Stimulated activated CD4-positive, alpha-beta T cell treated with anti-CD3 and anti-CD28 coated beads, Interleukin-4, amount 100 ng/mL, for 48 hours (primary cell): Measurements from ENCODE around the gene GALNTL6.
"Not testable (repeated sequence)": the region's sequence is repeated elsewhere in the genome, so short reads cannot be mapped to it uniquely, and the experiment has no call there.

ENCODE experiments used
- DNase-seq, 2 donors: peaks; one replicate each; pipeline ENCODE4 v3.0.0-alpha.2; 2020; ENCODE audit warnings: low read depth in 2 of 2

Gene GALNTL6

DNA sequence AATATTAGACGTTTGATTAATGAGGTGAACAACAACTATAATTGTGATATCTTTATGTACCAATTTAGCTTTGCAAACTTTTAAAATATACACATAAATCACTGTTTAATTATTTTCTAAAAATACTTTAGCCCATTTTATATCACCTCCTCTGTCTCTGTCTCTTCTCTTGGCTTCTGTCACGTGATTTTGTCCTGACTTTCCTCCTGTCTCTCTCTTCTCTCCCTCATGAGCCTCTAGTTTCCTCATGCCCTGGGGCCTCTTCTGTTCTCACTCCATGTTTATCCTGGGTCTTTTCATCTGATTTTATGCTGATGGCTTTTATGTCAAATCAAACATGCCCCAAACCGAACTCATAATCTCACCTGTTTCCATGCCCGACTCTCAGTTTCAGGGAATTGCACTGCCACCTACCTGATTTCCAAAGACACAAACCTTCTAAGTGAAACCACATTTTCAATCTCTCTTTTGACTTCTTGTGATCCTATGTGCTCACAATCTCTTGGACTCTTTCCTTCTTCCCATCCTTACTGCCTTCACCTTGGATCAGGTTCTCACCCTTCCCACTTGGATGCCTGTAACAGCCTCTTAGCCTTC lies 1052.4 kb downstream of the GALNTL6 start:
- no peak for DNase-seq

DNA sequence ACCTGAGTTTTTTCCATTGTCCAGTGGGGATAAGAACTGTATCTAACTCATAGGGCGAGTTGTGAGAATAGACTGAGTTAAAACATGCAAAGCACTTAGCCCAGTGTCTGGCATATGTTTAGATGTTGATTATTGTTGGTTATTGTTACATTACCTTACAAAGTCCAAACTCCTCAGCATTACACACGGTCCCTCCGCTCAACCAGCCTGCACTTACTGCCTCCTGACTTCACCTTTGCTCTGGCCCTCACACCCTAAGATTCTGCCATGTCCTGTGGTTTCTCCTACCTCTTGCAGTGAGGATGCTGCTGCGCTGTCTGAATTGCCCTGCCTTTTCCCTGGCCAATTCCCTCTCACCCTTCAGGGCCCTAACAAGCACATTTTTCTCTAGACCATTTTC lies 1053.2 kb downstream of the GALNTL6 start:
- DNase-seq: no peak

DNA sequence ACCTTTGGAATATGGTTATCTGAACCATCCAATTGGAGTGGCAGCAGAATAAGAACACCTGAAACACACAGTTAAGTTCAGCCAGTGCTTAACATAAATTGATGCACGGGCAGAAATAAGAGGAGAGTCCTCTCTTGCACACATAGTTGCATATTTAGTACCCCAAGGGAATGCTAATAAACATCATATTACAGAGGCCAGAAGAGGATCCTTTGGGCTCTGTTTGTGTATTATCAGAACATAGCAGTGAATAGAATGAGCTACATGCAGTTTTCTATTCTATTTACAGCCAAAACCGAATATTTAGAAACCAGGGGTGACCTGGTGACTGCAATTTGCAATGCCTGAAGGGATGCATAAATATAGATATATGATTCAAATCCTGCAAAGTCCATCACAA lies 1054.6 kb downstream of the GALNTL6 start:
- DNase-seq: no peak

DNA sequence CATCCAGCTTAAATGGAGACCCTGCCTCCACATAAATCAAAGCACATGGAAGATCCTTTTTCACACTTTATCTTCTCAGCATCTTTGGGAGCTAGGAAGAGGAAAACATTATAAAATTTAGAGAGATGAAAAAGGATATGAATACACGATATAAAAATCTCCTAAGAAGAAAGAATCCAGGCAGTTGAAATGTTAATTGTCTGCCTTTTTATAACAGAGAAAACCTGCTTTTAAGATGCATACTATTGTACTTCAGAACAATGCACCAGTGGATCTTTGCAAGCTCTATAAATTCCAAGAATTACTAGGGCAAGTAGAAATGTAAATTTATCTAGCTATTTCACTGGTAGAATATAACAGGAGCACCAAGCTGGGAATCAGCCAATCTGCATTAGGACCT lies 1055.1 kb downstream of the GALNTL6 start:
- DNase-seq: no peak

DNA sequence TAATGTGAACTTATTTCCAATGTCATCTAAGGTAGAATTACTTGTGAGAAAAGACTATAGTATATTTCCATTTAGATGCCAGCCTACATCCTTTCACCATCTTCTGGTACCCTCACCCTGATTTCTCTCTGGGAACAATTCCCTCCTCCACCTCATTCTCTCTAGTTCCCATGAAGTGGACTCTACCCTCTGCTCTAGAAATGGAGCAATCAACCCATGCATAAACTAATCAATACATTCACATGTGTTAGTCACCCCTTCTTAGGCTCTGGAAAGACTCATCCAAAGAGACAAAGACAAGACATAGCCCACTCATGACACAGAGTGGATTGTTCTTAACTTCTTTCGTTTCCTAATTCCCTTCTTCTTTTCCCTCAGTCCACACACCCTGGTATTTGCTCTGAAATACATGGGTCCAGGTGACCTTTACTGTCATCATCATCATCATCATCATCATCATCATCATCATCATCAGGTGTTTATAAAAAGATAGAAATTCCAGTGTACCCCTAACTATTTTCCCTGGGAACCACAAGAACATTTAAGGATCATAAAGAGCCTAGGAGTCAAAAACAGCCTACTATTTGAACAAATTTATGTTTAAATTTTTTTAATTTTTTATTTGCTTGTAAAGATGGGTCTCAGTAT lies 1056.5 kb downstream of the GALNTL6 start:
- DNase-seq: no peak

DNA sequence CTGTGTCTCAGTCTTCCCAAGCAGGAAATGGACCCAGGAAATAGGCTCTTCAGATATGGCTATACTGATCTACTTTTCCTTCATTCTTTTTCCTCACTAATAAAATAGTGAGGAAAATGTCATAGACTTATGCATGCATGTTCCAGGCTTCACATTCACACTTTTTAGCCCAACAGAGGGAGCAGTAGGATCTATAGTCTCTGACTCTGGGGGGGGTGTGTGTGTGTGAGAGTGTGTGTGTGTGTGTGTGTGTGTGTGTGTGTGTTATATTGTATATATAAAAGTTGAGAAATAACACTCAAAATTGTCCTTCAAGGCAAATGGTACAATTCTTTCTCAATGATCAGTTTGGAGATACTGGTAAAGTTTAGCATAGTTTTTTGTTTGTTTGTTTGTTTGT lies 1058.2 kb downstream of the GALNTL6 start:
- DNase-seq: no peak

DNA sequence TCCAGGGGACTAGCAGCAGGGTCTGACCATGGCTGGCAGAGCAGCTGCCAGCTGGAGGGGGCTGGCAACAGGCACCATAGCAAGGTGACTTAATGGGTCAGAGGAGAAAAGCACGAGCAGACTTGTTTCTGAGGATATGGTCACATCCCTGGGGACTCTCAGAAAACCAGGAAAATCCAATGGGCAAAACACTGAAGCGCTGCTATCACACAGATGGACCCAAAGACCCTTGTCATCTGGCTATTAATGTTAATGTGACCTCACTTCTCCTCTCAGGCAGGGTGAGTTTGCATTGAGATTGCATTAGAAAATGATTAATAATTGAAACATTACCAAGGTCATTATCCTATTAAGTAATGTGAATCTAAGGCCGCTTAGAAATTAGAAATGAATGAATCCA lies 1061.7 kb downstream of the GALNTL6 start:
- no peak for DNase-seq

DNA sequence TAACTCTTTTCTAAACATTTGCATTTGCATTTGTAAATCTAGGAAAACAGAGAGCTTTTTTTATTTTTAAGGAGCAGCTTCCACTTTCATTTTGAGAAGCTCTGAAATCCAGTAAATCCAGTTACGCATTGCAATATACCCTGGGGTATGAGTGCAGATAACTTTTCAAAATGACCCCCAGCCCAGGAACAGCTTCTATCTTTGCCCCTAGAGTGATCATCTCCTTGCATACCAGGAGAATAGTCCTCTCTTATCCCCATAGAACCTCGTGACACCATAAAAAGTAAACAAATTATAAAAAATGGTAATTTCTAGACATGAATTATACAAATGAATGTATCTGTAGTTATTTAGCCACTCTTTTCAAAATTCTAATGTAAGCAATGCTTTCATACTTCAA lies 1063.2 kb downstream of the GALNTL6 start:
- DNase-seq: no peak

DNA sequence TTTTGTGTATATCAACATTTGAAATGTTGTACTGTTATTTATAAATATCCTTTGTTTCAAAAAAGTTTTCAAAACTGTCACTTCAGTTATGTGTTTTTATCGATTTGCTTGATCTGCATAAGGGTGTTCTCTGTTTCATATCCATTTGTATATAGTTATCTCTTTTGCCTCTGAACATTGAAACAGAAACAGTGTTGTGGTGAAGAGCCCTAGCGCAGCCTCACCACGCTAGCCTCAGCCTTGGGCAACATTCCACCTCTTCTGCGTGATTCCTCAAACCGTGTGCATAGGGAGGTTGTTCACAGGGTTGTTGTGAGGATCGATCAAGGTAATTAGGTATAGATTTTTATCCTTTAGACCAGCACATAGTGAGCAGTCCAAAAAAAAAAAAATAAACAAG lies 1068.4 kb downstream of the GALNTL6 start:
- no peak for DNase-seq

DNA sequence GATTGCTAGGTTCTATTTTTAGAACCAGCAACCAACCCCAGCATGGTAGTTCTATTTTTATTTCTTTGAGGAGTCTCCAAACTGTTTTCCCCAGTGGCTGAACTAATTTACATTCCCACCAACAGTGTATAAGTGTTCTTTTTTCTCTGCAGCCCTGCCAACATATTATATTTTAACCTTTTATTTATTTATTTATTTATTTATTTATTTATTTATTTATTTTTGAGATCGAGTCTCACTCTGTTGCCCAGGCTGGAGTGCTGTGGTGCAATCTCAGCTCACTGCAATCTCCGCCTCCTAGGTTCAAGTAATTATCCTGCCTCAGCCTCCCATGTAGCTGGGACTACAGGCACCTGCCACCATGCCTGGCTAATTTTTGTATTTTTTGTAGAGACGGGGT lies 1074.2 kb downstream of the GALNTL6 start:
- not testable (repeated sequence) for DNase-seq

DNA sequence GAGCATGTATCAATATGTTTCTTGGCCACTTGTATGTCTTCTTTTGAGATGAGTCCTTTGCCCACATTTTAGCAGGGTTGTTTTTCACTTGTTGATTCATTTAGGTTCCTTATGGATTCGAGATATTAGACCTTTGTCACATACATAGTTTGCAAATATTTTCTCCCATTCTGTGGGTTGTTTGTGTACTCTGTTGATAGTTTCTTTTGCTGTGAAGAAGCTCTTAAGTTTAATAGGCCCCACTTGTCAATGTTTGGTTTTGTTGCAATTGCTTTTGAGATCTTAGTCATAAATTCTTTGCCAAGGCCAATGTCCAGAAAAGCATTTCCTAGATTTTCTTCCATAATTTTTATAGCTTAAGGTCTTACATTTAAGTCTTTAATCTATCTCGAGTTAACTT lies 1074.8 kb downstream of the GALNTL6 start:
- no peak for DNase-seq

DNA sequence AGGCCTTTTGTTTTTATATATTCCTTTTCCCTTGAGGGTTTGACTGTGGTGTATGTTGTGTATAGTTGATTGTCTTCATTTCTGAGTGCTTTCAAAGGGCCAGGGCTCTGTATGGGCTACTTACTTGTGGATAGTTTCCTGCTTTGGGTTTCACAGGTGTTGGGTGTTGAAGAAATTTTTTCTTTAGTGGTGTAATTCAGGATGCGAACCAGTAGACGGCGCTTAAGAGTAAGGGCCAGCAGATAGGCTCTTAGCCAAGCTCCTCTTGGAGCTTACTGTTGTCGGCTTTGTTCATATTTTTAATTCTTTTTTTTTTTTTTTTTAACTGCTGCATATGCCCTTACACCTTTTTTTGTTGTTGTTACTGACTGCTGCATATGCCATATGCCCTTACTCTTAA lies 1079.1 kb downstream of the GALNTL6 start:
- peak in 1 of 2 donors; percentile 0 for DNase-seq

DNA sequence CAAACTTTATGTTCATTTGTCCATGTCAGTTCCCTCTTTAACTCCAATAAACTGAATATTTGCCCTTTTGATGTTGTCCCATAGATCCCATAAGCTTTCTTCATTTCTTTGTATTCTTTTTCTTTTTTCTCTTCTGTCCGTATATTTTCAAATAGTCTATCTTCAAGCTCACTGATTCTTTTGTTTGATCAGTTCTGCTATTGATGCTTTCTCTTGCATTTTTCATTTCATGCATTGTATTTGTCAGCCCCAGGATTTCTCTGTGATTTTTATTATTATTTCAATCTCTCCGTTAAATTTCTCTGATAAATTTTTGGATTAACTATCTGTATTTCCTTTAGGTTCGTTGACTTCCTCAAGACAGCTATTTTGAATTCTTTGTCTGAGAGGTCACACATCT lies 1082.5 kb downstream of the GALNTL6 start:
- no peak for DNase-seq

DNA sequence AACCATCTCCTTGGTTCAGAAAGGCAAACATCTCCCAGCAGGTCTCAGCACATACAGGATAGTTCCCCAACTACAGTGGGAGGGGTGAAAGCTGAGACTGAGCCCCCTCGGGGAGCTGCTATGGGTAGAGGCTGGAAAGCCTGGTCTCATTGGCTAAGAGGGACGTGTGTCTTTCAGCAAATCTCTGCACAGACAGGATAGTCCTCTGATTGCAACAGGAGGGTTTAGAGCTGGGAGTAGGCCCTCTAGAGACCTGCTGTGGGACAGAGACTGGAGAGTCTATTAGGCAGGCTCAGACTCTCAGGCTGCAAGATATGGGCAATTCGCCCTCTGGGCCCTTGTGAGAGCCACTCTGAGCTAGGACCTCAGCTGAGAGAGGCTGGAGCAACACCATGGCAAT lies 1083.8 kb downstream of the GALNTL6 start:
- DNase-seq: no peak

DNA sequence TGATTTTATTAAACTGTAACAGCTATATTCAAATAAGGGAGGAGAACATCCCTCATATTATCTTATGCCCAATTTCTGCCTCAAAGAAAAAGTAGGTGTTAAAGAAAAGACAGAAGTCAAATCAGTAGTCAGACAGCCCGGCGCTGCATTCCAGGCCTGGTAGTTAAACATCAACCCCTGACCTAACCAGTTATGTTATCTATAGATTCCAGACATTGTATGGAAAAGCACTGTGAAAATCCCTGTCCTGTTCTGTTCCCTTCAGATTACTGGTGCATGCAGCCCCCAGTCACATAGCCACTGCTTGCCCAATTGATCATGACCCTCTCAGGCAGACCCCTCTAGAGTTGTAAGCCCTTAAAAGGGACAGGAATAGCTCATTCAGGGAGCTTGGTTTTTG lies 1085.5 kb downstream of the GALNTL6 start:
- no peak for DNase-seq

DNA sequence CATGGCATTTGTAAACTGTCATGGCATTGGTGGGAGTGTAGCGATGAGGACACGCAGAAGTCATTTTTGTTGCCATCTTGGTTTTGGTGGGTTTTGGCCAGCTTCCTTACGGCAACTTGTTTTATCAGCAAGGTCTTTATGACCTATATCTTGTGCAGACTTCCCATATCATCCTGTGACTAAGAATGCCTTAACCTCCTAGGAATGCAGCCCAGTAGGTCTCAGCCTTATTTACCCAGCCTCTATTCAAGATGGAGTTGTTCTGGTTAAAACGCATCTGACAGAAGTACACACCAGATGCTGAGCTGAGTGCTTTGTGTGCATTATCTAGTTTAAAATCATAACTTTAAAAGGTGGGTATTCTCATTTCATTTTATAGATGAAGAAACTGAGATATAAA lies 1086.7 kb downstream of the GALNTL6 start:
- DNase-seq: no peak

DNA sequence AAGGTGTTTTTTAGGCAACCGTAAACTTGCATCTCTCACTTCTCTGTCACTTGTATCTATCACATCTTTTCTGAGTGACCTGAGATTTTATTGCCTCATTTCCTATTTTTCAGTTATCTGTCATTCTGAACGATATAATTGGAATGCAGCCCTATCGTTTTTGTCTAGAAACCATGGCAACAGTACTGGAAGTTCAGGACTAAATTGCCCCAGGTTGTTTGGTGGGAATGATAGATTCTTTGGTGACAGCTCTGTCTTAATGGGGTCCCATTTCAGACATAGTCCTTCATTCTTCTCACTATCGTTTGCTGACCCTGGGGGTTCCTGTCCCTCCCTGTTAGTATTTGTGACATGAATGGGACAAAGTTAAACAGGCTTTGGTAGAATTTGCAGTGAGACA lies 1087.7 kb downstream of the GALNTL6 start:
- no peak for DNase-seq

DNA sequence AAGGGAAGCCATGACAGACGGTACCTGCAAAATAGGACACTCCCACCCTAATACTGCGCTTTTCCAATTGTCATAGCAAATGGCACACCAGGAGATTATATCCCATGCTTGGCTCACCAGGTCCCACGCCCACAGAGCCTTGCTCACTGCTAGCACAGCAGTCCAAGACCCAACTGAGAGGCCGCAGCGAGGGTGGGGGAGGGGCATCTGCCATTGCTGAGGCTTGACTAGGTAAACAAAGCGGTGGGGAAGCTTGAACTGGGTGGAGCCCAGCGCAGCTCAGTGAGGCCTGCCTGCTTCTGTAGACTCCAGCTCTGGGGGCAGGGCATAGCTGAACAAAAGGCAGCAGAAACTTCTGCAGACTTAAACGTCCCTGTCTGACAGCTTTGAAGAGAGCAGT lies 1099.3 kb downstream of the GALNTL6 start:
- not testable (repeated sequence) for DNase-seq

DNA sequence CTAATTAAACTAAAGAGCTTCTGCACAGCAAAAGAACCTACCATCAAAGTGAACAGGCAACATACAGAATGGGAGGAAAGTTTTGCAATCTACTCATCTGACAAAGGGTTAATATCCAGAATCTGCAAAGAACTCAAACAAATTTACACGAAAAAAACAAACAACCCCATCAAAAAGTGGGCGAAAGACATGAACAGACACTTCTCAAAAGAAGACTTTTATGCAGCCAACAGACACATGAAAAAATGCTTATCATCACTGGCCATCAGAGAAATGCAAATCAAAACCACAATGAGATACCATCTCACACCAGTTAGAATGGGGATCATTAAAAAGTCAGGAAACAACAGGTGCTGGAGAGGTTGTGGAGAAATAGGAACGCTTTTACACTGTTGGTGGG lies 1104.2 kb downstream of the GALNTL6 start:
- DNase-seq: not testable (repeated sequence)

DNA sequence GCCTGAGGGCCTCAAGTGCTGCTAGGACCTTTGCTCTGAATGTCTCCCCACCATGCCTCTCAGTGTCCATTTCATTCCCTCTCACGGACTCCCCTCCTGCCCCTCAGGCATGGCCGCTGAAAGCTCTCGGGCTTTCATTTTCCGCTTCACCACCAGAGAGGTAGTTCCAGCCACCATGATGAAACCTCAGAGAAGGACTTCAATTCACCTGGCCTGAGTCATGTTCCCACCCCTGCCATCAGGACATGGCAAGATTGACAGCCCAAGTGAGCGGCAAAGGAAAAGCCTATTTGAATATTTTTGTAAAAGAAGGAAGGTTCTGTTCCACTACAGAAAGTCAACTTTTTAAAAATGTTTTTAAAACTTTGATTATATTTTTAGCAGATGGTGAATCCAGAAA lies 1106.1 kb downstream of the GALNTL6 start:
- DNase-seq: no peak

DNA sequence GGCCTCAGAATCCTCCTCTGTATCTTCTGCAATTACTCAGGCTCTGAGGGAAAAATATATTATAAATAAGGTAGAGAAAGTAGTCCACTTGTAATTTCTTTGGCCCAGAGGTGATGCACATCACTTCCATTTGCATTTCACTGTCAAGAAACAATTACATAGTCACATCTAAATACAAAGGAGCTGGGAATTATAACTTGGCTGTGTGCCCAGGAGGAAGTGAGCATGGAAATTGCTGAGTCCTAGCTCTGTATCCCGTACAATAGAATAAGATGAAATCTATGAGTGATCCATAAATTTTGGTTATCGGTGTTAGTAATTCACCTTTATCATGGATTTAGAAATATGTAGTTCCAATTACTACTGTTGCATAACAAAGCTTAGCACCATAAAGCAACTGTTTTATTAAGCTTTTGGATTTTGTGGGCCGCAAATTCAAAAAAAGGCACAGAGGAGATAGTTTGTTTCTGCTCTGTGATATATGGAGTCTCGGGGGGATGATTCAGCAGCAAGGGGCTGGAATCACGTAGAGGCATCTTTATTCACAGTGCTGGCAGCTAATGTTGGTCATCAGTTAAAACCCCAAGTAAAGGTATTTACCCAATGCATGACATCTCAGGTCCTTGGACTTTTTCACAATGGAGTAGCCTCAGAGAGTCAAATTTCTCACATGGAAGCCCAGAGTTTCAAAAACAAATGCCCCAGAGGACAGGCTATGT lies 1114.1 kb downstream of the GALNTL6 start:
- no peak for DNase-seq

DNA sequence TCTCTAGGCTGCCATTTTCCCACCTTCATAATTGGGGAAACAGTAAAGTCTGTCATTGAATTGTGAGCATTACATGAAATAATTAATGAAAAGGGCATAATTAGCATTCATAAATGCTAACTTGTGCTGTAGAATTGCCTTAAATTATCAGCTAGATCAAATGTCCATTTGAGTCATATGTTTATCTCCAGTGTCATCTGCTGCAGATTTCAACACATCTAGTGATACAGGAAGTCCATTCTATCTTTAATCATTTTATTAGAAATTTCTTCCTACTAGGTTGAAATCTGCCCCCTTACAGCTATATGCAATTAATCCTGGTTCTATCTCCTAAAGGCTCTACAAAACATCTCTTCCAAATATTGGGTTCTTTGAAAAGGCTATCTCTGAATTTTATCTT lies 1115.1 kb downstream of the GALNTL6 start:
- DNase-seq: no peak

DNA sequence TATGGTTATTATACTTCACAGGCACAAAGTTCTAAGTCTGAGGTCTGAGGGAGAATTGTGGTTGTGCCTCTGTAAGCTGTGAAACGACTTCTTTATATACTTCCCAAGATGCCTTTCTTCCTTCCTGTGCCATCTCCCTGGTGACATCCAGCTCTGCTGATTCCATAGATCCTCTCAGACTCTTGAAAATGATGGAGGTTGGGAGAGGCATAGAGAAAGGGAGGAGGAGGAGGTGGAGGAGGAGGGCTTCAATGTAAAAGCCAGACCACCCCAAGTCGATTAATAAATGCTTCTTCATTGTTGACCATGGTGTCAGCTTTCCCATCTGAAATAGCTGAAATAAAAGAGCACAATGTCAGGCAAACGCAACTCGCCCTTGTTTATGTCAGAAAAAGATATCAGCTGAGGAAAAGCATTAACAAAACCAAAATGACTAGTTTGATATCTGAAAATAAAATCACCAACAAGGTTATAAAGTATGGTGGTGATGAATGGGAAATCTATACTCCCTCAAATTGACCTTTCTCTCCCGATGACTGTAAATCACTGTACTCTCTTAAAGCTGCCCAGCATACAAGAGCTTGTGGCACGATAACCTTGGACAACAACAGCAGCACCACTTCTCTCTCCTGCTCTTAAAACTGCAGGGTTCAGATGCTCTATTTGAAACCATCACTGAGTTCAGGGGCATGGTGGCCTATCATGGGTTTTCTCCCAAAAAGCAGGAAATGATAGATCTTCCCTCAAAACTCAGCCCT lies 1125.0 kb downstream of the GALNTL6 start:
- no peak for DNase-seq
